ENCODE data around the gene ZNF780A.

GRCh38 chr19:40136818-40137217, 46.1 kb upstream of the ZNF780A start:
- TF ChIP-seq GATA3 (IDR thresholded peaks at IDR 0.05; ENCODE audit: low read depth, low read length) (no peak), GATA2 (IDR thresholded peaks at IDR 0.05; ENCODE audit: low read depth, low read length) (no peak)
